ENCODE data around the gene SLX4.

DNA sequence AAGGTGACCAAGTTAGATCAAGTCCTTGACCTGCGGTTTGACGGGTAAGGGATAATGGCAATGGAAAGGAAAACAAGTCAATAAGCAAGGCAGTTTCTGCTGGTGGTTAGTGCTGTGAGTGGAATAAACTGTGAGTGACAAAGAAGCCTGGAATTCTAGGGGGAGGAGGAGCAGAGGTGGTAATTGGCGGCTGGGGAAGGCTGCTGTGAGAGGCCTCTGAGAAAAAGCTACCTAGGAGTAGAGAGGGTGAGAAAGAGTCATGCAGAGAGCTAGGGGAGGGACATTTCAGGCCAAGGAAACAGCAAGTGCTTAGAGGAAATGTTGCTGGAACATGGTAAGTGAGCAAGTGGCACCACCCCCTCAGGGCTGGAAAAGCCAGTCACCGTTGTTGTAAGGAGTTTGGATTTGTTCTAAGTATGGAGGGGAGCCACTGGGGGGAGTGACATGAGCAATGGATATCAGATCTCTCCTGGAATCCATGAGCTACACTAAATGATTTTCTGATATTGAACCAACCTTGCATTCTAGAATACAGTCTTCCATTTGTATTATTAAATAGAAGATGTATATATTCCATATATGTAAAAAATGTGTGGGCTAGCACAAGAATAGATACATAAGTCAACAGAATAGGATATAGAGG lies 40.9 kb downstream of the SLX4 start:
- TF ChIP-seq POLR2A (IDR thresholded peaks at IDR 0.05; ENCODE audit: low read depth, low read length) (no peak), POLR2AphosphoS5 (IDR thresholded peaks at IDR 0.05; ENCODE audit: low read depth, low read length) (no peak)

All from GM12892 (cell line).